VCaP (cell line): Measurements from ENCODE around the gene ZNF556.
A peak's percentile ranks its signal among the peaks of the same experiment; 100 is the strongest.
"Not testable (repeated sequence)": the region's sequence is repeated elsewhere in the genome, so short reads cannot be mapped to it uniquely, and the experiment has no call there.

Experiments used
- H3K27ac ChIP-seq: fragments of 450-650 bp; 2 replicates; pipeline ENCODE4 v1.5.1; 2017
- TF ChIP-seq, protein P1 (sequence below): fragments of 450-650 bp; conservative IDR thresholded peaks from 2 replicates; pipeline ENCODE4 v1.5.1; 2017; ENCODE audit warnings: mild to moderate bottlenecking, moderate library complexity

Gene ZNF556

DNA sequence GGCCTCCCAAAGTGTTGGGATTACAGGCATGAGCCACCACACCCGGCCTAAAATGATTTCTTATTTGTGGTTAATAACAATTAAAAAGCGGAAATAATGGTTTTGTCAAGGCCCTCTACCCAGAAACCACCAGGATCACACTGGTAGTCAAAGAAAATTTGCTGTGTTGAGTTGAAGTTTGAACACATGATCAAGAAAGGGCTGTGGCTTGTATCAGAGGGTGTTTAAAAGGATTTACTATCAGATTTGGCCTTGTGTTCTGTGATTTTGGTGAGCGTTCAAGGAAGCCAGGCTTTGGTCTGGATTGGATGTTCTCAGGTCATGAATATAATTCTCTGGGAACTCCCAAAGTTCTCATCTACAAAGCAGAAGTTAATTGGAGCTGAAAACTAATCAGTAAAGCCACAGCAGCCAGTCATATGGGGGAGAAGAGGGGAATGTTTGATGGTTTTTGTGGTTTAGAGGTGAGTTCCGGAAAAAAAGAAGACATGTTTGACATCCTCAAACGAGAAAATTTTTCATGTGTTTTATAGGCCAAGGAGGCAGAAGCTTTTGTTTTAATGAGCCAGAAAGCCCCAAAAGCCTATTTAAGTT is 10.6 kb upstream of the ZNF556 start:
- H3K27ac ChIP-seq = no peak overlapping the region
- TF ChIP-seq, protein P1, sequence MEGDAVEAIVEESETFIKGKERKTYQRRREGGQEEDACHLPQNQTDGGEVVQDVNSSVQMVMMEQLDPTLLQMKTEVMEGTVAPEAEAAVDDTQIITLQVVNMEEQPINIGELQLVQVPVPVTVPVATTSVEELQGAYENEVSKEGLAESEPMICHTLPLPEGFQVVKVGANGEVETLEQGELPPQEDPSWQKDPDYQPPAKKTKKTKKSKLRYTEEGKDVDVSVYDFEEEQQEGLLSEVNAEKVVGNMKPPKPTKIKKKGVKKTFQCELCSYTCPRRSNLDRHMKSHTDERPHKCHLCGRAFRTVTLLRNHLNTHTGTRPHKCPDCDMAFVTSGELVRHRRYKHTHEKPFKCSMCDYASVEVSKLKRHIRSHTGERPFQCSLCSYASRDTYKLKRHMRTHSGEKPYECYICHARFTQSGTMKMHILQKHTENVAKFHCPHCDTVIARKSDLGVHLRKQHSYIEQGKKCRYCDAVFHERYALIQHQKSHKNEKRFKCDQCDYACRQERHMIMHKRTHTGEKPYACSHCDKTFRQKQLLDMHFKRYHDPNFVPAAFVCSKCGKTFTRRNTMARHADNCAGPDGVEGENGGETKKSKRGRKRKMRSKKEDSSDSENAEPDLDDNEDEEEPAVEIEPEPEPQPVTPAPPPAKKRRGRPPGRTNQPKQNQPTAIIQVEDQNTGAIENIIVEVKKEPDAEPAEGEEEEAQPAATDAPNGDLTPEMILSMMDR = no peak

DNA sequence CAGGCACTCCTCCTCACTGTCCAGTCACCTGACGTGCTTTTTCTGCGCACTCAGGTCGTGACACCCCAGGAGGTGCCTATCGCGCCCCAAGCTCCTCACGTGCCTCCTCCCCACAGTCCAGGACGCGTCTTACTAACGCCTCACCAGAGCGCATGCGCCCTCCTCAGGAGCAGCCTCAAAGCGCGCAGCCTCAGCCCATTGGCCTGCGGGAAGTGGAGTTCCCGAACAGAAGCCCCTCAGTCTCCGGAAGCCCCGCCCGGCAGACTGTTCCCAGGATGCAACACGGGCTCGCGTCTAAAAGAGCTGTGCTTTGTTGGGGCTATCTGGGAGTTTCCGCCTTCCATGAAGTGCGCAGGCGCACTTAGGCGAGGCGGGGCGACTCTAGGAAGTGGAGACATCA is 8.3 kb upstream of the ZNF556 start:
- no peak overlapping the region for H3K27ac ChIP-seq
- TF ChIP-seq, protein P1 = no peak

DNA sequence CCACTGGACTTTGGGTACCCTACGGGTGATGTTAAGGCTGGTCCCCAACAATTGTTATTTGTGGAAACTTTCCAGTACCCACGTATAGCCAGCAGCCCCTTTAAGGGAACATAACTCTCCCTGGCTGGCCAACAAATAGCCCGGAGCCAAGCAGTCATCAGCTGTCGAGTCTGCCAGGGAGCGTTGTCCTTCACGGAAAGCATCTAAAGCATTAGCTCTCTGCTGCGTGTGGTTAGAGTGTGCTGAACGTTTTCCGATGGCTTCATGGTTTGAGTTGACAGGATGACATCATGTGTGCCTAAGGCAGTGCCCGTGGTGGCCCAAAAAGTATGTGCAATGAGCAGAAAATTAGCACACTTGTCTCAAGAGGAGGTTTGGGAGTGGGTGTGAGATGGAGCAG is 3.3 kb upstream of the ZNF556 start:
- no peak overlapping the region for H3K27ac ChIP-seq
- TF ChIP-seq, protein P1 = no peak

DNA sequence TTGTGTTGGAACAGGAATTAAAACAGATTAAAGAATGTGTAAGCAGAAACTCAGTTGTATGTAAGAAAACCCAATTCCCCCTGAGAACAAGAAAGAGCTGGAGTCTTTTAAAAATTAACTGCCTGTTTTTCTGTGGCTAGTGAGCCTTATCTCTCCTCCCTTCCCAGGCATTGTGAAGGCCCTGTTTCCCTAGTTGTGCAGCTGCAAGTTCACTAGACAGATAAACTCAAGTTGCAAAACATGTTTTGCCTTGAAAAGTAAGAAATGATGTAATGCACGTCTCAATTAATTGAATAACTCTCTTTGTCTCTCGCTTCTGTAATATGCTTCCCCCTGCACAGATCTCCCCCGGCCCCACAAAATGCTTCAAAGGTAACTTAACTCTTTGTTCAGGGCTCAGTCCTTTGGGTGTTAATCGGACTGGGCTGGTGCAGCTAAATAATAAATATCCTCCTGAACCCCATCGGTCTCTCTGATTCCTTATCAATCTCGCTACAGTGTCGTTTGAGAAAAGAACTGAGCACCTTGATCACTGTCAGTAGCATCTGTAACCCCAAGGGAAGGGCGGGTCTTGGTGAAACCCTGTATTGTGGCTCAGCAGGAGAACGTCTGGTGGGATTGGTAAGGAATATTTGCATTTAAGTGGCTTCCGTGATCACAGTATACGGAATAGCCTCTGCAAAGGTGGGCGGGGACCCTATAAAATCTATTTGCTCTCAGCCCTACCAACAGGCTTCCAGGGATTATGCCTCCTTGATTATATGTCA is 1.6 kb upstream of the ZNF556 start:
- TF ChIP-seq, protein P1 = no peak
- no peak overlapping the region for H3K27ac ChIP-seq

- H3K27ac ChIP-seq = no peak overlapping the region
Observed at GRCh38 chr19:2866495-2867024, 575 bp upstream of the ZNF556 start.

GRCh38 chr19:2869618-2870017 is 2.5 kb downstream of the ZNF556 start:
- H3K27ac ChIP-seq = no peak overlapping the region
- TF ChIP-seq, protein P1 = no peak

More at GRCh38 chr19:2866495-2867024, 575 bp upstream of the ZNF556 start:
- TF ChIP-seq, protein P1 = no peak

DNA sequence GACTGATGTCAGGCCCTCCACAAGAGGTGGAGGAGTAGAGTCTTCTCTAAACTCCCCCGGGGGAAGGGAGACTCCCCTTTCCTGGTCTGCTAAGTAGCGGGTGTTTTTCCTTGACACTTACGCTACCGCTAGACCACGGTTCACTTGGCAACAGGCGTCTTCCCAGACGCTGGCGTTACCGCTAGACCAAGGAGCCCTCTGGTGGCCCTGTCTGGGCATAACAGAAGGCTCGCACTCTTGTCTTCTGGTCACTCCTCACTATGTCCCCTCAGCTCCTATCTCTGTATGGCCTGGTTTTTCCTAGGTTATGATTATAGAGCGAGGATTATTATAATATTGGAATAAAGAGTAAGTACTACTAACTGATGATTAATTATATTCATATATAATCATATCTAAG is 5.0 kb downstream of the ZNF556 start:
- TF ChIP-seq, protein P1 = peak; percentile 25; the same call in 1 of the 2 replicates
- not testable (repeated sequence) for H3K27ac ChIP-seq
